ENCODE measurements around the gene SPARCL1.

The SPARCL1 gene

GRCh38 chr4:87445964-87446363 is 83.2 kb downstream of the SPARCL1 start:
- H3K4me3 Mint-ChIP-seq, result no peak overlapping the region
- H3K9me3 Mint-ChIP-seq, result no peaks in the 10 kb centered on the region
- no peak for TF ChIP-seq CTCF (IDR thresholded peaks at IDR 0.05; ENCODE audit: unreplicated experiment in 3 of 3)
- no peaks in the 10 kb centered on the region for H3K27me3 Mint-ChIP-seq (ENCODE audit: low read depth)
- peaks cover 68% of the 10 kb centered on the region for H3K36me3 Mint-ChIP-seq (ENCODE audit: low read depth)
- H3K4me1 Mint-ChIP-seq, result no peaks in the 10 kb centered on the region
- H3K27ac Mint-ChIP-seq, result no peak overlapping the region

- Mint-ChIP-seq H3K27me3 (ENCODE audit: low read depth) (no peaks in the 10 kb centered on the region), H3K4me3 (no peak overlapping the region), H3K27ac (no peak overlapping the region), H3K36me3 (ENCODE audit: low read depth) (peaks cover 67% of the 10 kb centered on the region), H3K4me1 (no peaks in the 10 kb centered on the region), H3K9me3 (no peaks in the 10 kb centered on the region)
- no peak for TF ChIP-seq CTCF (IDR thresholded peaks at IDR 0.05; ENCODE audit: unreplicated experiment in 3 of 3)
Measured at GRCh38 chr4:87444741-87445140, 84.4 kb downstream of the SPARCL1 start.

GRCh38 chr4:87442889-87443288 is 86.3 kb downstream of the SPARCL1 start:
- no peaks in the 10 kb centered on the region for H3K4me1 Mint-ChIP-seq
- H3K27ac Mint-ChIP-seq, result no peak overlapping the region
- peaks cover 76% of the 10 kb centered on the region for H3K36me3 Mint-ChIP-seq (ENCODE audit: low read depth)
- H3K9me3 Mint-ChIP-seq, result no peaks in the 10 kb centered on the region
- TF ChIP-seq CTCF (IDR thresholded peaks at IDR 0.05; ENCODE audit: unreplicated experiment in 3 of 3), result no peak
- no peak overlapping the region for H3K4me3 Mint-ChIP-seq
- H3K27me3 Mint-ChIP-seq (ENCODE audit: low read depth), result no peaks in the 10 kb centered on the region

- peaks cover 20% of the 10 kb centered on the region for H3K36me3 Mint-ChIP-seq (ENCODE audit: low read depth)
- H3K27me3 Mint-ChIP-seq (ENCODE audit: low read depth), result no peaks in the 10 kb centered on the region
- H3K27ac Mint-ChIP-seq, result no peak overlapping the region
- peaks cover 3% of the 10 kb centered on the region for H3K4me1 Mint-ChIP-seq
- H3K9me3 Mint-ChIP-seq, result no peaks in the 10 kb centered on the region
- no peak for TF ChIP-seq CTCF (IDR thresholded peaks at IDR 0.05; ENCODE audit: unreplicated experiment in 3 of 3)
- no peak overlapping the region for H3K4me3 Mint-ChIP-seq
Measured at GRCh38 chr4:87433342-87433741, 95.8 kb downstream of the SPARCL1 start.

GRCh38 chr4:87430038-87430437 is 99.1 kb downstream of the SPARCL1 start:
- Mint-ChIP-seq H3K27ac (no peak overlapping the region), H3K36me3 (ENCODE audit: low read depth) (peaks cover 3% of the 10 kb centered on the region), H3K9me3 (no peaks in the 10 kb centered on the region), H3K27me3 (ENCODE audit: low read depth) (no peaks in the 10 kb centered on the region), H3K4me1 (peaks cover 8% of the 10 kb centered on the region), H3K4me3 (no peak overlapping the region)
- no peak for TF ChIP-seq CTCF (IDR thresholded peaks at IDR 0.05; ENCODE audit: unreplicated experiment in 3 of 3)

- Mint-ChIP-seq H3K4me3 (no peak overlapping the region), H3K27ac (no peak overlapping the region), H3K9me3 (no peaks in the 10 kb centered on the region)
Measured at GRCh38 chr4:87428979-87429378, 100.2 kb downstream of the SPARCL1 start.

More at GRCh38 chr4:87428979-87429378, 100.2 kb downstream of the SPARCL1 start:
- Mint-ChIP-seq H3K4me1 (peaks cover 11% of the 10 kb centered on the region), H3K27me3 (ENCODE audit: low read depth) (no peaks in the 10 kb centered on the region), H3K36me3 (ENCODE audit: low read depth) (no peaks in the 10 kb centered on the region)
- no peak for TF ChIP-seq CTCF (IDR thresholded peaks at IDR 0.05; ENCODE audit: unreplicated experiment in 3 of 3)

All from nephron (organoid).